HepG2 (cell line): ENCODE results near the gene KCNQ1OT1. TPM values are rescaled to one million over a fixed set of nuclear protein-coding genes. Genes with fewer than 3 reads are reported as not detected.

Experiments
- ATAC-seq: fragments of 200-7000 bp; cut with Tn5 transposase; 3 replicates; pipeline ENCODE4 v1.9.1; 2020; ENCODE audit warnings: mild to moderate bottlenecking, moderate library complexity
- BruUV-seq: library from RNA; stranded (reverse); fragments of 400-500 nt; replicated peaks from 2 replicates; lab custom pipeline; 2021; lab: Mats Ljungman, UMichigan
- CTCF ChIA-PET: fragments of 300-600 bp; formaldehyde crosslinking; extraction: SDS; loops from one replicate; lab custom pipeline; 2021; ENCODE audit warnings: low total read pairs, inconsistent platforms, low intra/inter-chr PET ratio; lab: Yijun Ruan, JAX
- POLR2A ChIA-PET: fragments of 350-600 bp; sonication (Branson Sonifier 250); formaldehyde crosslinking; loops from one replicate; lab custom pipeline; 2020; ENCODE audit warnings: antibody characterized with exemption, inconsistent platforms; lab: Yijun Ruan, JAX
- DNase-seq: peaks from one replicate; pipeline ENCODE4 v3.0.0-alpha.2; 2015; ENCODE audit warnings: low spot score
- FAIRE-seq: peaks from 3 replicates; lab custom pipeline; 2011; peaks lifted over from hg19 to GRCh38; lab: Jason Lieb, UNC
- H2AFZ ChIP-seq: one replicate; pipeline ENCODE4 v1.6.1; 2011; ENCODE audit warnings: low read length, inconsistent platforms
- H3K27ac ChIP-seq: fragments of 300-600 bp; 3 replicates; pipeline ENCODE4 v1.8.0; 2011; ENCODE audit warnings: mixed run types, mild to moderate bottlenecking, mixed read lengths, low read length, inconsistent platforms; ENCODE audit not compliant: insufficient read depth; ENCODE audit errors: extremely low read length
- H3K27me3 ChIP-seq, 2 experiments: fragments of 200-600 bp in 1 of 2; 2 replicates in 1 of 2; 3 replicates in 1 of 2; pipeline versions ENCODE4 v1.6.0 to v1.8.0; 2011; ENCODE audit warnings: low read length in 2 of 2, mild to moderate bottlenecking in 2 of 2, moderate library complexity in 2 of 2, inconsistent platforms in 1 of 2; ENCODE audit not compliant: insufficient read depth in 2 of 2, control insufficient read depth in 1 of 2
- H3K36me3 ChIP-seq, 2 experiments: fragments of 200-600 bp in 1 of 2; replicated peaks in 1 of 2; 2 replicates in 1 of 2; 3 replicates in 1 of 2; pipeline versions ENCODE4 v1.5.1 to v1.8.0; 2011; ENCODE audit warnings: low read length in 2 of 2, inconsistent platforms in 1 of 2; ENCODE audit not compliant: insufficient read depth in 2 of 2, control insufficient read depth in 1 of 2
- H3K4me1 ChIP-seq: 2 replicates; pipeline ENCODE4 v1.5.1; 2012; ENCODE audit warnings: low read length, inconsistent platforms; ENCODE audit not compliant: insufficient read depth
- H3K4me2 ChIP-seq: 2 replicates; pipeline ENCODE4 v1.6.0; 2011; ENCODE audit warnings: low read depth, low read length, inconsistent platforms
- H3K4me3 ChIP-seq, 3 experiments: fragments of 200-600 bp in 1 of 3; sonication (generic), shearing (Covaris generic) in 1 of 3; replicated peaks in 1 of 3; 2 replicates each; pipeline ENCODE4 v1.5.1; 2011 to 2016; ENCODE audit warnings: low read length in 3 of 3, inconsistent platforms in 2 of 3, low read depth in 2 of 3, mild to moderate bottlenecking in 2 of 3, control low read depth in 1 of 3, mixed read lengths in 1 of 3; ENCODE audit not compliant: insufficient read depth in 1 of 3
- H3K79me2 ChIP-seq: one replicate; pipeline ENCODE4 v1.6.1; 2011; ENCODE audit warnings: low read length, inconsistent platforms; ENCODE audit not compliant: insufficient read depth
- H3K9ac ChIP-seq: 2 replicates; pipeline ENCODE4 v1.6.0; 2011; ENCODE audit warnings: mild to moderate bottlenecking, low read depth, low read length, inconsistent platforms; ENCODE audit not compliant: insufficient read depth
- H3K9me3 ChIP-seq: 2 replicates; pipeline ENCODE4 v1.5.1; 2012; ENCODE audit warnings: mild to moderate bottlenecking, low read length
- H4K20me1 ChIP-seq: 2 replicates; pipeline ENCODE4 v1.6.0; 2011; ENCODE audit warnings: inconsistent platforms, mild to moderate bottlenecking, low read length, moderate library complexity; ENCODE audit not compliant: insufficient read depth
- ARHGAP35 ChIP-seq: sonication (generic); formaldehyde crosslinking; IDR thresholded peaks from 2 replicates; pipeline ENCODE4 v1.9.0; 2022; ENCODE audit warnings: mild to moderate bottlenecking, inconsistent platforms, moderate library complexity, missing genetic modification reagents, borderline replicate concordance
- FOXO1 ChIP-seq: sonication (generic); formaldehyde crosslinking; IDR thresholded peaks from 2 replicates; pipeline ENCODE4 v1.4.0; 2020; ENCODE audit warnings: missing genetic modification reagents
- ZNF274 ChIP-seq: sonication (generic); formaldehyde crosslinking; IDR thresholded peaks from 2 replicates; pipeline ENCODE4 v1.5.1; 2020; ENCODE audit warnings: mild to moderate bottlenecking, missing genetic modification reagents
- ZNF329 ChIP-seq: sonication (generic); formaldehyde crosslinking; IDR thresholded peaks from 2 replicates; pipeline ENCODE4 v1.9.0; 2021; ENCODE audit warnings: low read depth, mild to moderate bottlenecking, missing genetic modification reagents
- WGBS: methylation state at CpG from one replicate; pipeline ENCODE4 v1.1.6; 2017; ENCODE audit warnings: low lambda C conversion rate; 5-methylcytosine and 5-hydroxymethylcytosine counted together
- in situ Hi-C: cut with HindIII; loops from 2 replicates; pipeline ENCODE4 v1.10.0; 2017; ENCODE audit warnings: low pct_unique_long_range_greater_than_20kb; ENCODE audit not compliant: extremely low pct_ligation_motif_present
- intact Hi-C: fragments of 100-400 bp; cut with micrococcal nuclease; formaldehyde crosslinking; loops from one replicate; pipeline ENCODE4 v1.10.0; 2022; ENCODE audit not compliant: unreplicated experiment
- polyA plus RNA-seq, 8 experiments: library from polyadenylated mRNA; depleted of rRNA in 3 of 8; stranded (reverse) in 7 of 8; unstranded in 1 of 8; fragments of >200 nt; fragmentation: Illumina TruSeq in 4 of 8; extraction: Trizol in 4 of 8; gene quantifications; 2 replicates each; pipeline versions ENCODE4 v1.2.1 to v1.2.3, GENCODE V29; 2011 to 2016; ENCODE audit warnings: low read depth in 4 of 8, missing spikeins in 1 of 8, mixed read lengths in 1 of 8; ENCODE audit not compliant: insufficient read depth in 1 of 8
- total RNA-seq, 5 experiments: library from RNA; depleted of rRNA; stranded (reverse); fragments of >200 nt; fragmentation: Illumina TruSeq; extraction: Trizol; gene quantifications; 2 replicates each; pipeline ENCODE4 v1.2.3, GENCODE V29; 2016; ENCODE audit warnings: low read depth in 1 of 5
- TF ChIP-seq, protein P1 (sequence below): sonication (generic); formaldehyde crosslinking; IDR thresholded peaks from 2 replicates; pipeline ENCODE4 v1.4.0; 2020; ENCODE audit warnings: missing genetic modification reagents; ENCODE audit errors: not compliant biosample characterization

The KCNQ1OT1 gene
- total and polyA plus RNA-seq, 2 of the 13 experiments (the other 11 are each of a cell fraction or from before 2014, with no cell fraction given) = 1.3 to 18.9 TPM

DNA sequence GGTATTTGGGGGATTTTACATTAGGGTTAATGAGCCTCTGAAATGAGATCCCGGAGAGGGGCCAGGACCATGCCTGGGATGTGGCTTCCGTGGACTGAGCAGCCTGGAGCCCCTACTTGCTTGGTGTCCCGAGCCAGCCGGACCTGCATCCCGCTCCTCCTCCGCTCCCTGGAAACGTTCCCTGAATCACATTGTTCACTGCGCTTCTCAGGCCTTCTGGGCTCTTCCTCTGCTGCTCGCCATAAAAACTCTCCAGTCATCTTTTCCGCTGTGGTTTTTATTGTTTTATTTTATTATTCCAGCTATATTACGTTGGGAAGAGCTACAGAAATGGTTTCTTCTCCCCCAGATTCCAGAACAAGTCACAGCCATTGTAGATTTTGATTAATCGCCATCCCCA is 13.3 kb upstream of the KCNQ1OT1 start:
- peaks cover 18 to 70% of the 10 kb centered on the region in 2 experiments for H3K27me3 ChIP-seq
- H3K79me2 ChIP-seq = no peaks in the 10 kb centered on the region
- no peaks in the 10 kb centered on the region for H3K36me3 ChIP-seq
- peaks cover 7% of the 10 kb centered on the region for H3K4me1 ChIP-seq
- ATAC-seq (no peak), DNase-seq (no peak), FAIRE-seq (no peak)
- WGBS = 61% methylated on average over 12 of the region's 12 CpGs
- H3K4me2 ChIP-seq = no peak overlapping the region
- in situ Hi-C loops (no loop called here), intact Hi-C loops (no loop called here)
- POLR2A ChIA-PET = interaction anchor here (1.8 kb wide), 1 partner anchor 13 kb away, joined by 6 read pairs; the partner anchor contains the start of gene KCNQ1OT1
- H3K9ac ChIP-seq = no peak overlapping the region
- no peak overlapping the region for H2AFZ ChIP-seq
- H4K20me1 ChIP-seq = no peaks in the 10 kb centered on the region
- BruUV-seq = no TSS peak
- H3K27ac ChIP-seq = no peak overlapping the region
- TF ChIP-seq, protein P1, sequence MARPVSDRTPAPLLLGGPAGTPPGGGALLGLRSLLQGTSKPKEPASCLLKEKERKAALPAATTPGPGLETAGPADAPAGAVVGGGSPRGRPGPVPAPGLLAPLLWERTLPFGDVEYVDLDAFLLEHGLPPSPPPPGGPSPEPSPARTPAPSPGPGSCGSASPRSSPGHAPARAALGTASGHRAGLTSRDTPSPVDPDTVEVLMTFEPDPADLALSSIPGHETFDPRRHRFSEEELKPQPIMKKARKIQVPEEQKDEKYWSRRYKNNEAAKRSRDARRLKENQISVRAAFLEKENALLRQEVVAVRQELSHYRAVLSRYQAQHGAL = no peak
- TF ChIP-seq ZNF329 (CRISPR knock-in tag) = peak; percentile 62
- no peak overlapping the region for H3K4me3 ChIP-seq
- H3K9me3 ChIP-seq = peaks cover 11% of the 10 kb centered on the region
- CTCF ChIA-PET = no interaction called here

DNA sequence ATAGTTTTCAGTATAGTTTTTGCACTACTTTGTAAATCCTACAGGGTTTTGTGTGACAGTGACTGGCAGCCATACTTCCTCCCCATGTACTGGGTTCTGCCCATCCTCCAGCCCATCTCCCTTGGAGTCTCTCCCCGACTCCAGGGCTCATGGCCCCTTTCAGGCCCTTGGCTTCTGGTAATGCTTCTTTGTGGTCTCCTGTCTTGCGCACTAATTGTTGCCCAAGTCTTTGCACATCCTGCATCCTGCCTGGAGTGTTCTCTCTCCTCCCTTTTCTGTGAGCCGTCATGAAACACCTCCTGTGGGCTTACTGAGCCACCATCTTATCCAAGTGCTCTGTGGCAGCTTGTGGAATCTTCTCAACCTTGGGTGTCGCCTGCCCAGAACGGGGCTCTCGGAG is 11.4 kb upstream of the KCNQ1OT1 start:
- H3K27ac ChIP-seq = no peak overlapping the region
- in situ Hi-C loops (no loop called here), intact Hi-C loops (no loop called here)
- H3K27me3 ChIP-seq = peaks cover 18 to 56% of the 10 kb centered on the region in 2 experiments
- no peak overlapping the region for H3K9ac ChIP-seq
- DNase-seq (no peak), ATAC-seq (no peak), FAIRE-seq (no peak)
- peaks cover 14% of the 10 kb centered on the region for H3K9me3 ChIP-seq
- no peak overlapping the region for H2AFZ ChIP-seq
- no peaks in the 10 kb centered on the region for H3K36me3 ChIP-seq
- ChIA-PET POLR2A (no interaction called here), CTCF (no interaction called here)
- WGBS = 58% methylated on average over 6 of the region's 6 CpGs
- H3K4me2 ChIP-seq = no peak overlapping the region
- no peak overlapping the region for H3K4me3 ChIP-seq
- TF ChIP-seq ARHGAP35 (no peak), ZNF274 (no peak), FOXO1 (no peak)
- no peaks in the 10 kb centered on the region for H3K79me2 ChIP-seq
- no peaks in the 10 kb centered on the region for H3K4me1 ChIP-seq
- BruUV-seq = no TSS peak
- no peaks in the 10 kb centered on the region for H4K20me1 ChIP-seq
